Activated naive CD4-positive, alpha-beta T cell treated with anti-CD3 and anti-CD28 coated beads for 36 hours (primary cell): ENCODE data around the gene TMEM108. TPM values are rescaled to one million over a fixed set of nuclear protein-coding genes. Genes with fewer than 3 reads are reported as not detected.

Experiments used
- CTCF ChIA-PET: fragments of 350-600 bp; sonication (Branson Sonifier 250); formaldehyde crosslinking; loops from one replicate; lab custom pipeline; 2021; ENCODE audit warnings: antibody characterized with exemption; lab: Charles Lee
- DNase-seq: peaks from one replicate; pipeline ENCODE4 v3.0.0-alpha.2; 2020
- H3K27ac Mint-ChIP-seq: one replicate; pipeline ENCODE4 v1.8.0; 2021; ENCODE audit warnings: mild to moderate bottlenecking, mixed read lengths
- H3K27me3 Mint-ChIP-seq: one replicate; pipeline ENCODE4 v1.8.0; 2021; ENCODE audit warnings: low read depth, mixed read lengths
- H3K36me3 Mint-ChIP-seq: one replicate; pipeline ENCODE4 v1.8.0; 2021; ENCODE audit warnings: low read depth, mixed read lengths
- H3K4me1 Mint-ChIP-seq: one replicate; pipeline ENCODE4 v1.8.0; 2021; ENCODE audit warnings: low read depth, mixed read lengths
- H3K4me3 Mint-ChIP-seq: one replicate; pipeline ENCODE4 v1.8.0; 2021; ENCODE audit warnings: mild to moderate bottlenecking, moderate library complexity, mixed read lengths
- H3K9me3 Mint-ChIP-seq: one replicate; pipeline ENCODE4 v1.8.0; 2021; ENCODE audit warnings: mixed read lengths
- intact Hi-C: fragments of 100-400 bp; cut with micrococcal nuclease; formaldehyde crosslinking; loops from one replicate; pipeline ENCODE4 v1.15.1; 2023
- total RNA-seq, 2 experiments: library from RNA; stranded (reverse); gene quantifications; one replicate each; pipeline ENCODE4 v1.2.3, GENCODE V29; 2021

Gene TMEM108
- total RNA-seq, 2 experiments from 2014 or later, result not detected

DNA sequence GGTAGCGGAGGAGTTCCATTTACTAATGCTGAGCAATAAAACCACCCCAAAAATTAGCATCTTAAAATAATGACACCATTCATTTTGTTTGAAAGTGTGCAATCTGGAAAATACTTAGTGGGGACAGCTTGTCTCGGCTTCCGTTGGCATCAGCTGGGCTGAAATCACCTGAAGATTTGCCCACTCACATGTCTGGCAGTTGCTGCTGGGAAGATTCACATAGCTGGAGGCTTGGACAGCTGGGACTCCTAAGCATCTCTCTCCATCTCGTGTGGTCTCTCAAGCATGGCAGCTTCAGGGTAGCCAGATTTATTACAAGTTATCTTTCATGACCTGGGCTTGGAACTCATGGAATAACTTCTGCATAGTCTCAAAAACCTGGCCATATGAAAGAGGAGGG, 323.2 kb downstream of the TMEM108 start:
- H3K4me3 Mint-ChIP-seq, result no peak overlapping the region
- intact Hi-C loops, result no loop called here
- no peaks in the 10 kb centered on the region for H3K36me3 Mint-ChIP-seq
- H3K27me3 Mint-ChIP-seq, result no peaks in the 10 kb centered on the region
- no peak overlapping the region for H3K27ac Mint-ChIP-seq
- peaks cover under 1% of the 10 kb centered on the region for H3K9me3 Mint-ChIP-seq
- CTCF ChIA-PET, result interaction anchor here (1.3 kb wide), 1 partner anchor 11 kb away, joined by 7 read pairs; no protein-coding TSS in a partner anchor
- no peaks in the 10 kb centered on the region for H3K4me1 Mint-ChIP-seq
- no peak for DNase-seq

DNA sequence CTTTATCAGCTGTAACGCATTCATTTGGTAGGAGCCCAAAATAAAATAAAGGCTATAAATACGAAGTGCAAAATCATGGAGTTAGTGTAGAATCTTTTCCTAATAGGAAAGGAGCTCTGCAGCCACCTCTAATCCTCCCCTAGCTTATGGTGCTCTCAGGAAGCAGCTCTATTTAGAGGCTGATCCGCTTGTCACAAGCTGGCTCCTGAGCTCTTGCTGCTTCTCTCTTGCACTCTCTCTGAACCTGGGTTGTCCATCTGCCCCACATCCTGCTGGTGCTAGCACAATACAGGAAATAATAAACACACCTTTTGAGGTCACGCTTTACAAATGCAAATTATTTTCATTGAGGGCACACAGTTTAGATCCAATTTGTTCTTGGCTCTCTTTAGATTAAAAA, 324.3 kb downstream of the TMEM108 start:
- Mint-ChIP-seq H3K9me3 (no peaks in the 10 kb centered on the region), H3K4me1 (no peaks in the 10 kb centered on the region), H3K4me3 (no peak overlapping the region), H3K27ac (no peak overlapping the region), H3K27me3 (no peaks in the 10 kb centered on the region), H3K36me3 (no peaks in the 10 kb centered on the region)
- DNase-seq, result no peak
- intact Hi-C loops, result no loop called here
- CTCF ChIA-PET, result interaction anchor here (0.6 to 1.3 kb wide), 2 partner anchors 10 to 60 kb away, joined by 3 to 7 read pairs; no protein-coding TSS in a partner anchor

DNA sequence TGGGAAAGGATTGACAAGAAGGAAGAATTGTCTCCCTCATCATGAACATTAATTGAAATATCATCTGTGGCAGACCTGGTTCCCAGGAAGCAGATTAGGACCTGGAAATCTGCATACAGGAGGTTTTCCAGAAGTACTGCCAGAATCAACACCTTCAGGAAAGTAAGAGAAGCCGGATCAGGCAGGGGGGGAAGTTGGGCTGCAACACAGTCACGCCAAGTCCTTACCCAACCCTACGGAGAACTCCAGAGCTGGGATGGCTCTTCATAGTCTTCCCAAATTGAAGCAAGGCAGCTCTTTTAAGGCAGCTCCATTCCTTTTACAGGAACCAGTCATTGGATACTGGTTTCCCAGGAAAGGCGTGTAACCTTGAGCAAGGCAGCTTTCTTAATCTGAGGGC, 326.5 kb downstream of the TMEM108 start:
- CTCF ChIA-PET, result interaction anchor here (1.1 to 1.6 kb wide), 2 partner anchors 10 to 156 kb away, joined by 3 to 5 read pairs; no protein-coding TSS in a partner anchor
- intact Hi-C loops, result no loop called here
- no peaks in the 10 kb centered on the region for H3K27me3 Mint-ChIP-seq
- no peaks in the 10 kb centered on the region for H3K36me3 Mint-ChIP-seq
- H3K4me3 Mint-ChIP-seq, result no peak overlapping the region
- no peaks in the 10 kb centered on the region for H3K9me3 Mint-ChIP-seq
- no peak for DNase-seq
- H3K27ac Mint-ChIP-seq, result no peak overlapping the region
- no peaks in the 10 kb centered on the region for H3K4me1 Mint-ChIP-seq

DNA sequence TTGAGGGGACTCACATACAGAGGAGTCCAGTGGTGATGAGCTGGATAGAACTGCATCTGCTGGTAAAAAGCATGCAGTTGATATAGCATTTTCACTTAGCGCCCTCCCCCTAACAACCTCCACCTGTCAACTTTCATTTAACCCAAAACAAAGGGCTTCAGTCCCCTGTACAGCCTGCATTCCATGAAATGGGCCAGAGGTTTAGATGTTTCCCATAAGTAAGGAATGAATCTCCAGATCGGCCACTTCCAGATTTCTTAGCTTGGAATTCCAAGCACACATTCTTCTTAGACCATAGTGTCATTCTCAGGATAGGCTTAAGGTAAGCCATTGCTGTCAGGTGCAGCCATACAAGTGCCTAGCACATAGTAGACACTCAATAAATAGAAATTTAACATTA, 328.7 kb downstream of the TMEM108 start:
- intact Hi-C loops, result no loop called here
- no peaks in the 10 kb centered on the region for H3K4me1 Mint-ChIP-seq
- CTCF ChIA-PET, result no interaction called here

DNA sequence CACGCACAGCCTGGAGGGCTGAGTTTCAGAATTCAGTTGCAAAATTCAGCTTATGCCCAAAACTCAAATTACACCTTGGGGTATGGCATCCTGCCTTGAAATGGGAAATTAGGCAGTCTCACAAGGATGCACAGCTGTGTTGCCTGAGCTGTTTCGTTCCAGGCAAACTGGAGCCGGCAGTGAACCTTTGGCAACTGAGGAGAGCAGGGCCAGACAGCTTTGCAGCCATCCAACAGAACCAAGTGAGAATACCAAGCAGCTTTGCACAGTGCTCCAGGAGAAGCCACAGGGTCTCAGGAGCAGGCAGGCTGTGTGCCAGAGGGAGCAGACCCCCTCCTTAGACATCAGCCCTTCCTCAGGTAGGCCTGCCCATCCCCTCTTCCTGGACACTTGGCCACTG, 329.2 kb downstream of the TMEM108 start:
- no peak overlapping the region for H3K4me3 Mint-ChIP-seq
- no peaks in the 10 kb centered on the region for H3K4me1 Mint-ChIP-seq
- CTCF ChIA-PET, result interaction anchor here (1.0 kb wide), 1 partner anchor 13 kb away, joined by 3 read pairs; no protein-coding TSS in a partner anchor

More for the DNA sequence above, 328.7 kb downstream of the TMEM108 start:
- H3K27me3 Mint-ChIP-seq, result no peaks in the 10 kb centered on the region
- no peak overlapping the region for H3K27ac Mint-ChIP-seq
- no peaks in the 10 kb centered on the region for H3K36me3 Mint-ChIP-seq
- no peak for DNase-seq
- no peak overlapping the region for H3K4me3 Mint-ChIP-seq
- no peaks in the 10 kb centered on the region for H3K9me3 Mint-ChIP-seq

DNA sequence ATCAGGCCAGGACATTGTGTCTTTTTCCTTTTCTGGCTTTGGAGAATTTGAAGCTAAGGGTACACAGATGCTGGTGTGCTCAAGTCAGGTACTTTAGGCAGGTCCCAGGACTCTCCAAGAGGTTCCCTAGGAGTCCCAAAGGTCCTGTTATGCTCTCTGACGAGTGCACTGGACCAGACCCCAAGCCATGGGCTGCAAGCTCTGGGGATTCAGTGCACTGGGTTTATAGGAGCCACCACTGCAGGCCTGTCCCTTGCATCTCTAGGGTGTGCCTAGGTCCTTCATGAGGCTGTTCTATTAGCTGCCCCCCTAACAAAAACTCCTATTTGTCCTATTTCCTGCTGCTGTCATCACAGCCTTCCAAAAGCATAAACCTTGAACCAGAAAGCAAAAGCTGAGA, 329.8 kb downstream of the TMEM108 start:
- no peak overlapping the region for H3K27ac Mint-ChIP-seq
- H3K4me1 Mint-ChIP-seq, result no peaks in the 10 kb centered on the region
- no peaks in the 10 kb centered on the region for H3K36me3 Mint-ChIP-seq
- H3K27me3 Mint-ChIP-seq, result no peaks in the 10 kb centered on the region
- H3K4me3 Mint-ChIP-seq, result no peak overlapping the region
- no peaks in the 10 kb centered on the region for H3K9me3 Mint-ChIP-seq
- DNase-seq, result no peak
- intact Hi-C loops, result no loop called here
- CTCF ChIA-PET, result interaction anchor here (1.0 kb wide), 1 partner anchor 14 kb away, joined by 3 read pairs; no protein-coding TSS in a partner anchor

More for the DNA sequence above, 329.2 kb downstream of the TMEM108 start:
- H3K27me3 Mint-ChIP-seq, result no peaks in the 10 kb centered on the region
- intact Hi-C loops, result no loop called here
- DNase-seq, result no peak
- no peaks in the 10 kb centered on the region for H3K9me3 Mint-ChIP-seq
- no peaks in the 10 kb centered on the region for H3K36me3 Mint-ChIP-seq
- no peak overlapping the region for H3K27ac Mint-ChIP-seq

DNA sequence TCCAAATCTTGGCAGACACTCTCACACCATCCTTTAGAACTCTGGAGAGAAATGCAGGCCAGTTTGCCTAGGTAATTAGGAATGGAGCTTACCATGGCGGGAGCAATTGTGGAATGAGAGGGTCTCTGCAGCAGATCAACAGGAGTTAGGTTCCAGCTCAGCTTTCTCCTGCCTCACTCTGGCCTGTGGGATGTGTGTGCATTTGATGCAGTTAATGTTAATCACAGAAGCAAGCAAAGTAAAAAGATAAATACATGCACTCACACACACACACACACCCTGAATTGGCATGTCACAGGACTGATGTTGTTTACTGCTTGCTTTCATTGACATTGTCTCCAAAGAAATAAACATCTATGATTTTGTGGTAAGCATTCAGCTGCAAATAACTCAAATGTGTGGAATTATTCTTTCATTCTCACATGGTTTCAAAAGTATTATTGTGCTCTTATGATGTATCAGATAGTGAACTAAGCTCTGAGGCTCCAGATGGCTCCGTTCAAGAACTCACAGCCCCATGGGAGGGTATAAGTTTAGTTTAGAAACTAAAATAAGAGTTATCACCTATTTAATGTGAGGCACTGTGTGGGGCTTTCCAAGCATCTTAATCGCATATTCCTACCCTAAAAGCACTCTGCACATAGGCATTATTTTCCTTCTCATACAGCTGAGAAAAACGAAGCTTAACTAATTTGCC, 330.3 kb downstream of the TMEM108 start:
- H3K36me3 Mint-ChIP-seq, result no peaks in the 10 kb centered on the region
- no peaks in the 10 kb centered on the region for H3K9me3 Mint-ChIP-seq
- CTCF ChIA-PET, result interaction anchor here (0.6 to 1.0 kb wide), 2 partner anchors 14 to 730 kb away, joined by 3 read pairs; no protein-coding TSS in a partner anchor
- H3K4me1 Mint-ChIP-seq, result no peaks in the 10 kb centered on the region
- H3K27me3 Mint-ChIP-seq, result no peaks in the 10 kb centered on the region
- DNase-seq, result no peak
- no peak overlapping the region for H3K27ac Mint-ChIP-seq
- no peak overlapping the region for H3K4me3 Mint-ChIP-seq
- intact Hi-C loops, result no loop called here

DNA sequence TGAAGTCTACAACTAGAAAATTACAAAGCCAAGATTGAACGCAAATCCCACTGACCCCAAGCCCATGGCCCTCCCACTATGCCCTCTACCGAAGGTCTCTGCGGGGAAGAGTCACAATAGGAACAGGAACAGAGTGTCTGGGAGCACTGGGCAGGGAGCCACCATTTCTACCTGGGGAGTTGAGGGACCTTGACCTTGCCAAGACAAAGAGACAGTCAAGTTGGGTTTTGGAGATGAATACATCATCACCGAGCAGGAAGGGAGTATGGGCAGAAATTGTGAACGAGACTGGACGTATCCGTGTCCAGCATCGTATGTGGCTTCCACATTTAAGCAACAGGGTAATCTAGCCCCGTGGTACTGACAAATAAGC, 330.9 kb downstream of the TMEM108 start:
- H3K4me3 Mint-ChIP-seq, result no peak overlapping the region
- no peak overlapping the region for H3K27ac Mint-ChIP-seq
- no peaks in the 10 kb centered on the region for H3K27me3 Mint-ChIP-seq
- no peaks in the 10 kb centered on the region for H3K36me3 Mint-ChIP-seq
- CTCF ChIA-PET, result no interaction called here
- intact Hi-C loops, result no loop called here
- no peak for DNase-seq
- no peaks in the 10 kb centered on the region for H3K4me1 Mint-ChIP-seq
- H3K9me3 Mint-ChIP-seq, result no peaks in the 10 kb centered on the region

DNA sequence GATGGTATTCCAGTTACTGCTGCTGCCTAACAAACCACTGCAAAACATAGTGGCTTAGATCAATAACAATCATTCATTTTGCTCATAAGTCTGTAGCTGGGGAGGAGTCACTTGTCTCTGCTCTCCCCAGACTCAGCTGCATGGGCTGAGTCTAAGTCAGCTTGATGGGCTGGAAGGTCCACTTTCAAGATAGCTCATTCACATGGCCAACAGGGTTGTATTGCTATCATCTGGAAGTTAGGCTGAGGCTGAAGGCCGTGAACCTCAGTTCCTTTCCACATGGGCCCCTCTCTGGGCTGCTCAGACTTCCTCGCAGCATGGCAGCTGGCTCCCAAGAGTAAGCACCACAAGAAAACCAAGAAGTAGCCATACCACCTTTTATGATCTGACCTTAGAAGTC, 333.0 kb downstream of the TMEM108 start:
- CTCF ChIA-PET, result interaction anchor here (0.6 to 1.7 kb wide), 2 partner anchors 13 to 97 kb away, joined by 3 to 4 read pairs; no protein-coding TSS in a partner anchor
- intact Hi-C loops, result no loop called here
- H3K4me1 Mint-ChIP-seq, result no peaks in the 10 kb centered on the region
- H3K9me3 Mint-ChIP-seq, result no peaks in the 10 kb centered on the region
- no peak overlapping the region for H3K27ac Mint-ChIP-seq
- H3K36me3 Mint-ChIP-seq, result no peaks in the 10 kb centered on the region
- no peak for DNase-seq
- no peak overlapping the region for H3K4me3 Mint-ChIP-seq
- no peaks in the 10 kb centered on the region for H3K27me3 Mint-ChIP-seq

DNA sequence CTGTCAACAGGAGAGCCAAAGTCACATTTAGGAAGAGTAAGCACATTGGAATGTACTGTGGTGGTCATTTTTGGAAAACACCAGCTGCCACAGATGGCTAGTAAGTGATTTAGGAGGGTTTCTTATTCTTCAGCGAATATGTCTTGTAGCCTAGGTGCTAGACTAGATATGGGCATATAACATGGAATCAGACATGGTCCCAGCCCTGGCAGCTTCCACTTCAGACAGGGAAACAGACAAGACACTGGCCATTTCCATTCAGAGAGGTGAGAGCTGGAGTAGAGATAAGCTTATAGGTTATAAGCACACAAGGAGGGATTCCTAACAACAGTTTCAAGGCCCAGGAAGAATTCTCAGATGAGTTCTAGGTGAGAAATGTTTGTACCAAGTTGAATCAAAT, 333.5 kb downstream of the TMEM108 start:
- Mint-ChIP-seq H3K36me3 (no peaks in the 10 kb centered on the region), H3K4me1 (no peaks in the 10 kb centered on the region), H3K4me3 (no peak overlapping the region), H3K27me3 (no peaks in the 10 kb centered on the region), H3K9me3 (no peaks in the 10 kb centered on the region), H3K27ac (no peak overlapping the region)
- intact Hi-C loops, result no loop called here
- CTCF ChIA-PET, result interaction anchor here (0.6 to 1.7 kb wide), 4 partner anchors 9 to 640 kb away, joined by 3 to 7 read pairs (median 4); no protein-coding TSS in a partner anchor
- DNase-seq, result no peak

DNA sequence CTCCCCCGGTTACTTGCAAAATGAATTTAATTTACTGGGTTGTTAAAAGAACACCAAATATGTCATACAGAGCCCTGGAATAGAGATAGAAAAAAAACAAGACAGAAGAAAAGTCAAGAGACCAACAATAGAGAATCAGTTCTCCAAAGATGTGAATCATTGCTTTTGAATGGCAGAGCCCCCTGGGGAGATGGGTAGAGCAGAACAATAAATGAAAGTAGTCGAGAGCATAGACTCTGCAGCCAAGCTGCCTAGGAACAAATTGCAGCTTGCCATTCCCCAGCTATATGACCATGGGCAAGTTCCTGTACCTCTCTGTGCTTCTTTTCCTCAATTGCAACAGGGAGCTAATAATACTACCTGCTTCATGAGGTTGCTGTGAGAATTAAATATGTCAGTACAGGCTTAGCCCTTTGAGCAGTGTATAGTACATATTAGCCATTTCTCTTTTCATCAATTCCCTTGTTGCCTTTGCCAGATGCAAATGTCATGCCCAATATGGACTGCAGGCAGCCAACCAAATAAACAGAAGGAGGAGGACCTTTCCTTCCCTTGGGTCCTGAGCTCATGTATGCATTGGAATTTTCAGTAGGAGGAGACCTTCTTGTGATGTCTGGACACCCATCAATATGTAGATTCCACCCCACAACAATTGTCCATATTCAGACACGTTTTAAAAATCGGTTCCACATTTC, 336.7 kb downstream of the TMEM108 start:
- H3K4me1 Mint-ChIP-seq, result no peaks in the 10 kb centered on the region
- DNase-seq, result no peak
- no peaks in the 10 kb centered on the region for H3K27me3 Mint-ChIP-seq
- no peak overlapping the region for H3K27ac Mint-ChIP-seq
- intact Hi-C loops, result no loop called here
- H3K36me3 Mint-ChIP-seq, result no peaks in the 10 kb centered on the region
- no peak overlapping the region for H3K4me3 Mint-ChIP-seq
- no peaks in the 10 kb centered on the region for H3K9me3 Mint-ChIP-seq
- CTCF ChIA-PET, result interaction anchor here (1.4 kb wide), 1 partner anchor 9 kb away, joined by 5 read pairs; no protein-coding TSS in a partner anchor

DNA sequence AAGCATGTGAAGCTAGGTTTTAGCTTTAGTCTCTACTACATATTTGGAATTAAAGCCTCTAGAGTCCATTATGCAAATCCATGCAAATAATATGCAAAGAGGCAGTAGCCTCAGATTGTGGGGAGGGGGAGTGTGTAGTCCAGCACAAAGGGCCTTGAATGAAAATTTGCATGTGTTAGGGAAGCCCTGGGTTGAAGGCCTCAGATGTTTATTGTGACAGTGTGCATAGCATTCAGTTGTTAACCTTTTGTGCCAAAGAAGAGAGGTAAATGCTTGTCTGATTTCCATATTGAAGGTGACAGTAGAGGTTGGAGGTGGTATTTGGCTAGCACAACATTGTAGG, 337.2 kb downstream of the TMEM108 start:
- Mint-ChIP-seq H3K4me1 (no peaks in the 10 kb centered on the region), H3K4me3 (no peak overlapping the region), H3K27me3 (no peaks in the 10 kb centered on the region), H3K27ac (no peak overlapping the region), H3K36me3 (no peaks in the 10 kb centered on the region), H3K9me3 (no peaks in the 10 kb centered on the region)
- DNase-seq, result no peak
- CTCF ChIA-PET, result interaction anchor here (1.4 kb wide), 1 partner anchor 10 kb away, joined by 5 read pairs; no protein-coding TSS in a partner anchor
- intact Hi-C loops, result no loop called here
